Measurements from ENCODE around the gene MUC5AC.

- no peak for TF ChIP-seq CTCF (IDR thresholded peaks at IDR 0.05 in 4 of 5, conservative IDR thresholded peaks at IDR 0.05 in 1 of 5)
- TF ChIP-seq POLR2A (IDR thresholded peaks at IDR 0.05), result no peak
Observed at GRCh38 chr11:1234054-1234720, 76.4 kb downstream of the MUC5AC start.

Measured in gastrocnemius medialis (tissue), 4 donors.